WTC11 (cell line): ENCODE data around the gene LPP. TPM values are rescaled to one million over a fixed set of nuclear protein-coding genes. Genes with fewer than 3 reads are reported as not detected.

Experiments
- ATAC-seq: fragments of 200-7000 bp; cut with Tn5 transposase; 2 replicates; pipeline ENCODE4 v1.10.0; 2021; ENCODE audit warnings: mild to moderate bottlenecking, moderate library complexity
- CTCF ChIA-PET: fragments of 300-600 bp; sonication (Branson Sonifier 250); formaldehyde crosslinking; loops from one replicate; lab custom pipeline; 2021; ENCODE audit warnings: antibody characterized with exemption; lab: Charles Lee
- POLR2A ChIA-PET: fragments of 350-600 bp; sonication (Branson Sonifier 250); formaldehyde crosslinking; loops from one replicate; lab custom pipeline; 2021; ENCODE audit warnings: antibody characterized with exemption; lab: Charles Lee
- DNase-seq: peaks from one replicate; pipeline ENCODE4 v3.0.0; 2021; ENCODE audit warnings: low spot score
- H3K27ac Mint-ChIP-seq: 2 replicates; pipeline ENCODE4 v1.8.0; 2021; ENCODE audit warnings: mixed read lengths
- H3K27me3 Mint-ChIP-seq: 2 replicates; pipeline ENCODE4 v1.8.0; 2021; ENCODE audit warnings: low read depth, mild to moderate bottlenecking, moderate library complexity, mixed read lengths
- H3K36me3 Mint-ChIP-seq: 2 replicates; pipeline ENCODE4 v1.8.0; 2021; ENCODE audit warnings: mixed read lengths
- H3K4me1 Mint-ChIP-seq: 2 replicates; pipeline ENCODE4 v1.8.0; 2022; ENCODE audit warnings: mixed read lengths
- H3K4me3 Mint-ChIP-seq: 2 replicates; pipeline ENCODE4 v1.8.0; 2021; ENCODE audit warnings: mild to moderate bottlenecking, moderate library complexity, mixed read lengths
- H3K9me3 Mint-ChIP-seq: 2 replicates; pipeline ENCODE4 v1.8.0; 2021; ENCODE audit warnings: mixed read lengths
- ARID4B ChIP-seq: sonication (generic); formaldehyde crosslinking; IDR thresholded peaks from 2 replicates; pipeline ENCODE4 v1.8.0; 2023; ENCODE audit warnings: missing genetic modification reagents, mild to moderate bottlenecking, borderline replicate concordance
- CBFB ChIP-seq: sonication (generic); formaldehyde crosslinking; IDR thresholded peaks from 2 replicates; pipeline ENCODE4 v1.8.1; 2022; ENCODE audit warnings: mild to moderate bottlenecking, low read depth, missing genetic modification reagents
- EMX1 ChIP-seq: fragments of 250-450 bp; sonication (Bioruptor Pico); IDR thresholded peaks from 2 replicates; pipeline ENCODE4 v1.8.0; 2021; ENCODE audit warnings: mild to moderate bottlenecking
- FOXP1 ChIP-seq: sonication (generic); formaldehyde crosslinking; IDR thresholded peaks from 2 replicates; pipeline ENCODE4 v1.8.0; 2022; ENCODE audit warnings: missing genetic modification reagents, mild to moderate bottlenecking, moderate library complexity, borderline replicate concordance
- GABPB1 ChIP-seq: sonication (generic); formaldehyde crosslinking; IDR thresholded peaks from 2 replicates; pipeline ENCODE4 v1.8.1; 2023; ENCODE audit warnings: mild to moderate bottlenecking, missing genetic modification reagents
- NFATC4 ChIP-seq: fragments of 250-450 bp; sonication (Bioruptor Pico); IDR thresholded peaks from 2 replicates; pipeline ENCODE4 v1.9.0; 2021; ENCODE audit warnings: mild to moderate bottlenecking
- SMAD3 ChIP-seq: sonication (generic); formaldehyde crosslinking; IDR thresholded peaks from 2 replicates; pipeline ENCODE4 v1.8.0; 2022; ENCODE audit warnings: missing genetic modification reagents, mild to moderate bottlenecking, borderline replicate concordance
- SOX15 ChIP-seq: fragments of 250-450 bp; sonication (Bioruptor Pico); IDR thresholded peaks from 2 replicates; pipeline ENCODE4 v1.9.0; 2021; ENCODE audit warnings: mild to moderate bottlenecking
- TEAD1 ChIP-seq: sonication (generic); formaldehyde crosslinking; IDR thresholded peaks from 2 replicates; pipeline ENCODE4 v1.8.0; 2022; ENCODE audit warnings: mild to moderate bottlenecking, missing genetic modification reagents
- ZBTB21 ChIP-seq: sonication (generic); formaldehyde crosslinking; IDR thresholded peaks from 2 replicates; pipeline ENCODE4 v1.8.1; 2023; ENCODE audit warnings: mild to moderate bottlenecking, missing genetic modification reagents, borderline replicate concordance
- ZBTB43 ChIP-seq: sonication (generic); formaldehyde crosslinking; IDR thresholded peaks from 2 replicates; pipeline ENCODE4 v1.8.1; 2023; ENCODE audit warnings: mild to moderate bottlenecking, missing genetic modification reagents
- ZNF219 ChIP-seq: sonication (generic); formaldehyde crosslinking; IDR thresholded peaks from 2 replicates; pipeline ENCODE4 v1.8.0; 2023; ENCODE audit warnings: missing genetic modification reagents, mild to moderate bottlenecking, borderline replicate concordance
- total RNA-seq: library from RNA; stranded (reverse); gene quantifications from 3 replicates; pipeline ENCODE4 v1.2.3, GENCODE V29; 2021
- TF ChIP-seq, protein P1 (sequence below): sonication (generic); formaldehyde crosslinking; IDR thresholded peaks from 2 replicates; pipeline ENCODE4 v1.8.0; 2022; ENCODE audit warnings: mild to moderate bottlenecking, missing genetic modification reagents
- TF ChIP-seq, protein P2 (sequence below): fragments of 250-450 bp; sonication (Bioruptor Pico); IDR thresholded peaks from 2 replicates; pipeline ENCODE4 v1.8.0; 2021; ENCODE audit warnings: mild to moderate bottlenecking
- TF ChIP-seq, protein P3 (sequence below): sonication (generic); formaldehyde crosslinking; IDR thresholded peaks from 2 replicates; pipeline ENCODE4 v1.8.1; 2022; ENCODE audit warnings: mild to moderate bottlenecking, missing genetic modification reagents, moderate library complexity, borderline replicate concordance
- TF ChIP-seq, protein P4 (sequence below): sonication (generic); formaldehyde crosslinking; IDR thresholded peaks from 2 replicates; pipeline ENCODE4 v1.8.1; 2022; ENCODE audit warnings: low read depth, missing genetic modification reagents, borderline replicate concordance

The LPP gene
- total RNA-seq, 1 experiment from 2014 or later = 49.6 TPM

DNA sequence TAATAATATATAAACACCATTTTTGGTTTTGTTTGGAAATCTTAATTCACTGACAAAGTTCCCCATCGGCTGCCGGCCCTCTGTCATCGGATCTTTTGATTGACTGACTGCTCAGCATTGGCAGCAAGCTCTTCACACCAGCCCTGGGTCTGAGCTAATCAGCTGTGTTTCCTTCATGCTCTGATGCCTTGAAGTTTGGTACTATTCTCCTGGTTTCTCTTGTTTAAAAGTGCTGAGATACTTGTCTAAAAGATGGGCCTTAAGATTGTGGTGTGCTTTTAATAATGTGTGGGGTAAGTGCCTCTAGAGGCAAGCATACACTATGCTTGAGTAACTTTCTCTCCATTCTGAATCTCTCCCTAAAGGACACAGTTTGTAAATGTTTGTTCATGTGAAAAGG, 602.3 kb downstream of the LPP start:
- no peak for ATAC-seq
- Mint-ChIP-seq H3K9me3 (no peaks in the 10 kb centered on the region), H3K27me3 (no peaks in the 10 kb centered on the region)
- CTCF ChIA-PET = interaction anchor here (1.3 kb wide), 1 partner anchor 1016 kb away, joined by 5 read pairs; no protein-coding TSS in a partner anchor
- TF ChIP-seq CBFB (CRISPR knock-in tag) = no peak
- TF ChIP-seq GABPB1 (CRISPR knock-in tag) = no peak
- TF ChIP-seq TEAD1 (CRISPR knock-in tag) = no peak
- TF ChIP-seq NFATC4 = no peak
- TF ChIP-seq, protein P1, sequence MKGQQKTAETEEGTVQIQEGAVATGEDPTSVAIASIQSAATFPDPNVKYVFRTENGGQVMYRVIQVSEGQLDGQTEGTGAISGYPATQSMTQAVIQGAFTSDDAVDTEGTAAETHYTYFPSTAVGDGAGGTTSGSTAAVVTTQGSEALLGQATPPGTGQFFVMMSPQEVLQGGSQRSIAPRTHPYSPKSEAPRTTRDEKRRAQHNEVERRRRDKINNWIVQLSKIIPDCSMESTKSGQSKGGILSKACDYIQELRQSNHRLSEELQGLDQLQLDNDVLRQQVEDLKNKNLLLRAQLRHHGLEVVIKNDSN (CRISPR knock-in tag) = no peak
- TF ChIP-seq, all 79 proteins: peak for 0
- Mint-ChIP-seq H3K36me3 (no peaks in the 10 kb centered on the region), H3K4me1 (no peaks in the 10 kb centered on the region), H3K27ac (no peak overlapping the region), H3K4me3 (no peak overlapping the region)
- DNase-seq = no peak
- POLR2A ChIA-PET = no interaction called here

- Mint-ChIP-seq H3K9me3 (no peaks in the 10 kb centered on the region), H3K4me1 (no peaks in the 10 kb centered on the region), H3K4me3 (no peak overlapping the region), H3K27me3 (no peaks in the 10 kb centered on the region), H3K27ac (no peak overlapping the region), H3K36me3 (no peaks in the 10 kb centered on the region)
- ChIA-PET POLR2A (no interaction called here), CTCF (interaction anchor here (3.2 kb wide), 1 partner anchor 11 kb away, joined by 16 read pairs; no protein-coding TSS in a partner anchor)
- no peak for TF ChIP-seq ZBTB21 (CRISPR knock-in tag)
- TF ChIP-seq, protein P2, sequence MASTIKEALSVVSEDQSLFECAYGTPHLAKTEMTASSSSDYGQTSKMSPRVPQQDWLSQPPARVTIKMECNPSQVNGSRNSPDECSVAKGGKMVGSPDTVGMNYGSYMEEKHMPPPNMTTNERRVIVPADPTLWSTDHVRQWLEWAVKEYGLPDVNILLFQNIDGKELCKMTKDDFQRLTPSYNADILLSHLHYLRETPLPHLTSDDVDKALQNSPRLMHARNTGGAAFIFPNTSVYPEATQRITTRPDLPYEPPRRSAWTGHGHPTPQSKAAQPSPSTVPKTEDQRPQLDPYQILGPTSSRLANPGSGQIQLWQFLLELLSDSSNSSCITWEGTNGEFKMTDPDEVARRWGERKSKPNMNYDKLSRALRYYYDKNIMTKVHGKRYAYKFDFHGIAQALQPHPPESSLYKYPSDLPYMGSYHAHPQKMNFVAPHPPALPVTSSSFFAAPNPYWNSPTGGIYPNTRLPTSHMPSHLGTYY (CRISPR knock-in tag) = no peak
- TF ChIP-seq, protein P3, sequence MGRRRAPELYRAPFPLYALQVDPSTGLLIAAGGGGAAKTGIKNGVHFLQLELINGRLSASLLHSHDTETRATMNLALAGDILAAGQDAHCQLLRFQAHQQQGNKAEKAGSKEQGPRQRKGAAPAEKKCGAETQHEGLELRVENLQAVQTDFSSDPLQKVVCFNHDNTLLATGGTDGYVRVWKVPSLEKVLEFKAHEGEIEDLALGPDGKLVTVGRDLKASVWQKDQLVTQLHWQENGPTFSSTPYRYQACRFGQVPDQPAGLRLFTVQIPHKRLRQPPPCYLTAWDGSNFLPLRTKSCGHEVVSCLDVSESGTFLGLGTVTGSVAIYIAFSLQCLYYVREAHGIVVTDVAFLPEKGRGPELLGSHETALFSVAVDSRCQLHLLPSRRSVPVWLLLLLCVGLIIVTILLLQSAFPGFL (CRISPR knock-in tag) = no peak
- ATAC-seq (no peak), DNase-seq (no peak)
Observed at GRCh38 chr3:188759336-188760005, 605.5 kb downstream of the LPP start.

GRCh38 chr3:188760408-188760807, 606.5 kb downstream of the LPP start:
- H3K4me3 Mint-ChIP-seq = no peak overlapping the region
- ChIA-PET POLR2A (no interaction called here), CTCF (interaction anchor here (1.5 kb wide), 1 partner anchor 11 kb away, joined by 4 read pairs; no protein-coding TSS in a partner anchor)
- H3K9me3 Mint-ChIP-seq = no peaks in the 10 kb centered on the region
- no peaks in the 10 kb centered on the region for H3K27me3 Mint-ChIP-seq
- H3K36me3 Mint-ChIP-seq = no peaks in the 10 kb centered on the region
- H3K4me1 Mint-ChIP-seq = no peaks in the 10 kb centered on the region
- ATAC-seq = no peak
- no peak overlapping the region for H3K27ac Mint-ChIP-seq
- TF ChIP-seq EMX1 (CRISPR knock-in tag) = no peak
- DNase-seq = no peak

DNA sequence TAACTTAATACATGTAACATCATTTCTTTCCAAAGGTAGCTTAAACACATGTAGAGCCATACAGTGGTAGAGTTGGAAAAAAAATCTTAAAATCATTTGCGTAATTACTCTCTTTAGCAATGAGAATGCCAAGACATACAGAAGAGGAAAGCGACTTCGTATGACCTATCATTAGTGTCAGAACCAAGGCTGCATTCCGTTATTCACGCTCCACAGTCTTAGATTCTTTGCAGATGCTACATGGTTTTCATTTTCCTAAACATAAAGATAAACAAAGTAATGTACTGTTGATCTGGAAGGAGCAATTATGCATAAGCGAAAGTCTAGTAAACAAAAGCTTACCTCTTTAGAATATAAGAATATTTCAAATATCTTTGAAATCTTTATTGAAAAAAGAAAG, 607.5 kb downstream of the LPP start:
- CTCF ChIA-PET = interaction anchor here (1.5 kb wide), 1 partner anchor 12 kb away, joined by 4 read pairs; no protein-coding TSS in a partner anchor
- POLR2A ChIA-PET = no interaction called here
- Mint-ChIP-seq H3K36me3 (no peaks in the 10 kb centered on the region), H3K4me1 (no peaks in the 10 kb centered on the region), H3K9me3 (no peaks in the 10 kb centered on the region), H3K4me3 (no peak overlapping the region), H3K27ac (no peak overlapping the region), H3K27me3 (no peaks in the 10 kb centered on the region)
- ATAC-seq = no peak
- DNase-seq = no peak
- no peak for TF ChIP-seq ARID4B (CRISPR knock-in tag)
- no peak for TF ChIP-seq FOXP1
- no peak for TF ChIP-seq SOX15 (CRISPR knock-in tag)
- no peak for TF ChIP-seq CBFB (CRISPR knock-in tag)
- no peak for TF ChIP-seq ZBTB43 (CRISPR knock-in tag)
- no peak for TF ChIP-seq SMAD3 (CRISPR knock-in tag)
- TF ChIP-seq, protein P1 (CRISPR knock-in tag) = no peak
- TF ChIP-seq, protein P4, sequence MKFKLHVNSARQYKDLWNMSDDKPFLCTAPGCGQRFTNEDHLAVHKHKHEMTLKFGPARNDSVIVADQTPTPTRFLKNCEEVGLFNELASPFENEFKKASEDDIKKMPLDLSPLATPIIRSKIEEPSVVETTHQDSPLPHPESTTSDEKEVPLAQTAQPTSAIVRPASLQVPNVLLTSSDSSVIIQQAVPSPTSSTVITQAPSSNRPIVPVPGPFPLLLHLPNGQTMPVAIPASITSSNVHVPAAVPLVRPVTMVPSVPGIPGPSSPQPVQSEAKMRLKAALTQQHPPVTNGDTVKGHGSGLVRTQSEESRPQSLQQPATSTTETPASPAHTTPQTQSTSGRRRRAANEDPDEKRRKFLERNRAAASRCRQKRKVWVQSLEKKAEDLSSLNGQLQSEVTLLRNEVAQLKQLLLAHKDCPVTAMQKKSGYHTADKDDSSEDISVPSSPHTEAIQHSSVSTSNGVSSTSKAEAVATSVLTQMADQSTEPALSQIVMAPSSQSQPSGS (CRISPR knock-in tag) = no peak
- TF ChIP-seq ZNF219 (CRISPR knock-in tag) = no peak
